Measurements from ENCODE around the gene NTM. TPM values are rescaled to one million over a fixed set of nuclear protein-coding genes. Genes with fewer than 3 reads are reported as not detected.

NTM gene
- total and polyA plus RNA-seq, 2 donors (not counting 3 experiments of a cell fraction or from before 2014, with no cell fraction given) = 1.00 to 1.1 TPM

DNA sequence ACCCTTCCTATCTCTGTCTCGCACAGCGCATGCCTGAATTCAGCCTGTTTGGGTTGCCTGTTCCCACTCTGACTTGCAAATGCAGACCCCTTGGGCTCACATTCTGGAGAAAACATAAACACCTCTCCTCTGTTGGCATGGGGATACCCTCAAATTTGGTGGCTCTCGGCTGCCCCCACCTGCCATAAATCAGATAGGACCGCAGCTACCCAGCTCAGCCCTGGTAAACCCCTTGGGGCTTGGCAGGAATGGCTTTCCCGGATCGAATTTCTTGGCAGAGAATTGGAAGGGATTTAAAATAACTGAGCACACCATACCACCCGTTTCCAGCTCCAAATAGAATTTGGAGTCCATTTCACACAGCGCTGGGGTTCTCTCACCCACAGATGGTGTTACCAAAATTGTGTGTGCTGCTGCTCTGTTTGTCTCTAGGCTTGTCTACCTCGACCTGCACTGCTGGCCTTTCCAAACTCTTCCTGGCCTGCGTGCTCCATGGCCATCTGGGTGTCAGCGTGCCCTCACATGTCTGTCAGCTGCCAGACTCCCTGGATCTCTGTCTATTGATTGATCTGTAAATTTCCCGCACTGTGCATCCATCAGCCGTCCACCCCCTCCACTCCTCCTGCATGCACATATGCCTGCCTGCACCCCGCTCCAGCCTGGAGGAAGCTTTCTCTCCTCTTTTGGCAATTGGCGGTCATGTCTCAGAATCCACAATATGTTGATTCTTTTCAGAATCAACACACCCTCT is 134.0 kb downstream of the NTM start:
- no peaks in the 10 kb centered on the region for H4K20me1 ChIP-seq (replicated peaks; ENCODE audit: control insufficient read depth, extremely low read depth, insufficient read depth, low read length)
- dilution Hi-C loops (cut with MboI; ENCODE audit: extremely low pct_ligation_motif_present, low sequenced_read_pairs) (no loop called here), intact Hi-C loops (cut with micrococcal nuclease) (no loop called here)
- H3K9me3 ChIP-seq (replicated peaks; ENCODE audit: control insufficient read depth, insufficient read depth, low read length) = no peaks in the 10 kb centered on the region
- H3K4me2 ChIP-seq (ENCODE audit: insufficient read depth, low read length) = no peak overlapping the region
- no peaks in the 10 kb centered on the region for H3K4me1 ChIP-seq (ENCODE audit: control insufficient read depth, extremely low read depth, insufficient read depth, low read length)
- no peak overlapping the region for H2AFZ ChIP-seq (ENCODE audit: low read depth, low read length)
- no peak for DNase-seq (ENCODE audit: low read depth, low spot score)
- no peak overlapping the region for H3K27ac ChIP-seq (ENCODE audit: insufficient read depth, low read depth, low read length)
- FAIRE-seq = no peak
- CTCF ChIA-PET = no interaction called here
- H3K79me2 ChIP-seq (ENCODE audit: control insufficient read depth, insufficient read depth, low read length) = no peaks in the 10 kb centered on the region
- POLR2A ChIA-PET = no interaction called here
- H3K27me3 ChIP-seq (ENCODE audit: control insufficient read depth in 2 of 2, insufficient read depth in 2 of 2, low read length in 2 of 2) = no peaks in the 10 kb centered on the region
- H3K36me3 ChIP-seq (ENCODE audit: control insufficient read depth in 2 of 2, extremely low read depth in 1 of 2, insufficient read depth in 2 of 2, low read length in 2 of 2) = no peaks in the 10 kb centered on the region
- no TSS peak for BruUV-seq (replicated peaks)
- TF ChIP-seq MYC (IDR thresholded peaks at IDR 0.05; ENCODE audit: low read depth, low read length) (no peak), FOS (IDR thresholded peaks at IDR 0.05; ENCODE audit: borderline replicate concordance, insufficient read depth, low read length) (no peak), POLR2AphosphoS5 (IDR thresholded peaks at IDR 0.05; ENCODE audit: insufficient read depth, low read depth, low read length) (no peak), EZH2 (IDR thresholded peaks at IDR 0.05; ENCODE audit: borderline replicate concordance, low read depth, low read length, severe bottlenecking) (no peak), JUN (IDR thresholded peaks at IDR 0.05; ENCODE audit: borderline replicate concordance, insufficient read depth, insufficient read length, low read depth) (no peak), GATA2 (IDR thresholded peaks at IDR 0.05; ENCODE audit: insufficient read depth, insufficient read length, low read depth, low read length) (no peak), POLR2A (IDR thresholded peaks at IDR 0.05; ENCODE audit: low read depth, low read length) (no peak)
- TF ChIP-seq, protein P1, sequence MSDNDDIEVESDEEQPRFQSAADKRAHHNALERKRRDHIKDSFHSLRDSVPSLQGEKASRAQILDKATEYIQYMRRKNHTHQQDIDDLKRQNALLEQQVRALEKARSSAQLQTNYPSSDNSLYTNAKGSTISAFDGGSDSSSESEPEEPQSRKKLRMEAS (IDR thresholded peaks at IDR 0.05; ENCODE audit: insufficient read depth, insufficient read length) = no peak
- TF ChIP-seq, protein P2, sequence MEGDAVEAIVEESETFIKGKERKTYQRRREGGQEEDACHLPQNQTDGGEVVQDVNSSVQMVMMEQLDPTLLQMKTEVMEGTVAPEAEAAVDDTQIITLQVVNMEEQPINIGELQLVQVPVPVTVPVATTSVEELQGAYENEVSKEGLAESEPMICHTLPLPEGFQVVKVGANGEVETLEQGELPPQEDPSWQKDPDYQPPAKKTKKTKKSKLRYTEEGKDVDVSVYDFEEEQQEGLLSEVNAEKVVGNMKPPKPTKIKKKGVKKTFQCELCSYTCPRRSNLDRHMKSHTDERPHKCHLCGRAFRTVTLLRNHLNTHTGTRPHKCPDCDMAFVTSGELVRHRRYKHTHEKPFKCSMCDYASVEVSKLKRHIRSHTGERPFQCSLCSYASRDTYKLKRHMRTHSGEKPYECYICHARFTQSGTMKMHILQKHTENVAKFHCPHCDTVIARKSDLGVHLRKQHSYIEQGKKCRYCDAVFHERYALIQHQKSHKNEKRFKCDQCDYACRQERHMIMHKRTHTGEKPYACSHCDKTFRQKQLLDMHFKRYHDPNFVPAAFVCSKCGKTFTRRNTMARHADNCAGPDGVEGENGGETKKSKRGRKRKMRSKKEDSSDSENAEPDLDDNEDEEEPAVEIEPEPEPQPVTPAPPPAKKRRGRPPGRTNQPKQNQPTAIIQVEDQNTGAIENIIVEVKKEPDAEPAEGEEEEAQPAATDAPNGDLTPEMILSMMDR (IDR thresholded peaks at IDR 0.05; ENCODE audit: extremely low read depth in 1 of 2, insufficient read depth in 1 of 2, low read depth in 1 of 2, low read length in 2 of 2) = no peak
- no peak overlapping the region for H3K9ac ChIP-seq (replicated peaks; ENCODE audit: extremely low read depth, insufficient read depth, low read length)
- no peak overlapping the region for H3K4me3 ChIP-seq (replicated peaks in 1 of 3; ENCODE audit: insufficient read depth in 1 of 3, low read depth in 1 of 3, low read length in 3 of 3)
- H3K9me1 ChIP-seq (replicated peaks; ENCODE audit: control insufficient read depth, extremely low read depth, insufficient read depth, low read length) = no peaks in the 10 kb centered on the region

All from endothelial cell of umbilical vein (primary cell).